NCI-H774 (cell line): ENCODE results near the gene SUN5.

ENCODE experiments used
- DNase-seq: peaks from one replicate; lab custom pipeline; 2025; lab: John Stamatoyannopoulos, UW

Gene SUN5

GRCh38 chr20:33026779-33027759 lies 22.8 kb upstream of the SUN5 start:
- DNase-seq = no peak

DNA sequence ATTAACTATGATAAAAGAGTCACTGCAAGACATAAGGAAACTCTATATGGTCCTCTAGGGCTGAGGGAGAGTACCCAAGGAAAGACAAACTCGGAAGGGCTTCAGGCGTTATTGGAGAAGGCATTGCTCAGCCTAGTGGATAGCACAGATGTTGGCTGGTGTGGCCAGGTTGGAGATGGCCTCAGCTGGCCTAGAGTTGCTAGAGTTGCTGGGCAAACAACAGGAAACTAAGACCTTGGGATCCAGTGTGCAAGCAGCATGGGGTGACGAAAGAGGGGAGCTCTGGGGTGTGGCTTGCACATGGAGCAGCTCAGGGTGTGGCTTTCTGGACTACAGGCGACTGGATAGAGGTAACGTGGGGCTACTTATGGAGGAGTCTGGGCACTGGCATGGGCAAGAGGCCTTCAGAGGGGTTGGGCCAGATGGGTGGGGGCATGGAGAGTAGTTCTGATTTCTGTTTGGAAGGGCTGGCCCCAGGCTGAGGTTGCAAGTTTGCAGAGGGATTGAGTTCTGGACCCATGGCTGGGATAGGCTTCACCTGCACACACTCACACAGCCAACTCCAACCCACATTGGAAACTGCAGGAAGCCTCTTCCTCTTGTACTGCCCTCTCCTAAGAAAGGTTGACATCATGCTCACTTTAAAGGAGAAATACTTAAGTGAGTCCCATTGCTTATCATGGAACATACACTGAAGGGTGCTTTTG lies 22.0 kb upstream of the SUN5 start:
- no peak for DNase-seq

DNA sequence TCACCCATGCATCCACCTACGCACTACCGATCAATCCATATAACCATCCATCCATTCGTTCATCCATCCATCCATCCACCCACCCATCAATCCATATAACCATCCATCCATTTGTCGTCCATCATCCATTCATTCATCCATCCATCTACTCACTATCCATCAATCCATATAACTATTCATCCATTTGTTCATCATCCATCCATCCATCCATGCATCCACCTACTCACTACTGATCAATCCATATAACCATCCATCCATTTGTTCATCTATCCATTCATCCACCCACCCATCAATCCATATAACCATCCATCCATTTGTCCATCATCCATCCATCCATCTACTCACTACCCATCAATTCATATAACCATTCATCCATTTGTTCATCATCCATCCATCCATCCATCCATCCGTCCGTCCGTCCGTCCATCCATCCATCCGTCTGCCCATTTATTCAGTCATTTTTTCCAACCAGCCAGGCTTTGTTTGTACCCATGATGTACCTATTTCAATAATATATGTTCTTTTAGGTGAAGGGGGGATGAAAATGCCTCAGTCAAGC lies 21.2 kb upstream of the SUN5 start:
- DNase-seq = no peak

- DNase-seq = no peak
Observed at GRCh38 chr20:33024609-33025317, 20.5 kb upstream of the SUN5 start.

- DNase-seq = no peak
Observed at GRCh38 chr20:33024243-33024560, 20.0 kb upstream of the SUN5 start.

DNA sequence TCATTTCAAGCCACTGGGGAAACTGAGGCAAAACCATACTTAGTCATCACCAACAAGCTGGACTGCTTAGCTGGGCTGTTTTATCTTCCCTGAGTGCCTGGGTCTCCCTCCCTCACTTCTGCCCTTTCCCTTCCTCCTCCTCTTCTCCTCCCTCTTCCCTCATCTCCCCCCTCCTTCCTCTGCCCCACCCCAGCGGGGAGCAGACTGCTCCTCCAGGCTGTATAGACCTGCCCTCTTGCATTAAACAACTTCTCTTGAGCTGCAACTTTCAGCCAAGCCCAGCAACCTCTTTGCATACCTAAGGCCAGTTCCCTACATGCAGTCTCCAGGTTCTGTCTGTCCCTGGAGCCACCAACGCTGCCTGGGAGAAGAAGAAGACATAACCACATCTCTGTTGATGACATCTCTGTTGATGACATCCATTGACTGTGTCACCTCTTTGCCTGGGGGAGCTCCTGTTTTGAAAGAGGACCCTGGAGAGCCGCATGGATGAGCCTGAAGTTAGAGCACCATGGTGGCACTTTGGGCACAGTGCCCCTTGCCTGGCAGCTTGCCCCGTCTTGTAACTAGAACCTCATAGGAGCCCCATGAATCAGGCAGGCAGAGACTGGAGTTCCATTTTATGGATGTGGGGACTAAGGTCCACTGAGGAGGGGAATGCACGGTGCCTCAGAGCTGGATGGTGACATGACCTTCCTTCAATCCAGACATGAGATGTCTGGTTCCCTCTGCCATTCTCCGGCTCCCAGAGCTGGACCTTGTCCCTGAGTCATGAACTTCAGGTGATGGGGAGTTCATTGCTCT lies 19.4 kb upstream of the SUN5 start:
- no peak for DNase-seq

DNA sequence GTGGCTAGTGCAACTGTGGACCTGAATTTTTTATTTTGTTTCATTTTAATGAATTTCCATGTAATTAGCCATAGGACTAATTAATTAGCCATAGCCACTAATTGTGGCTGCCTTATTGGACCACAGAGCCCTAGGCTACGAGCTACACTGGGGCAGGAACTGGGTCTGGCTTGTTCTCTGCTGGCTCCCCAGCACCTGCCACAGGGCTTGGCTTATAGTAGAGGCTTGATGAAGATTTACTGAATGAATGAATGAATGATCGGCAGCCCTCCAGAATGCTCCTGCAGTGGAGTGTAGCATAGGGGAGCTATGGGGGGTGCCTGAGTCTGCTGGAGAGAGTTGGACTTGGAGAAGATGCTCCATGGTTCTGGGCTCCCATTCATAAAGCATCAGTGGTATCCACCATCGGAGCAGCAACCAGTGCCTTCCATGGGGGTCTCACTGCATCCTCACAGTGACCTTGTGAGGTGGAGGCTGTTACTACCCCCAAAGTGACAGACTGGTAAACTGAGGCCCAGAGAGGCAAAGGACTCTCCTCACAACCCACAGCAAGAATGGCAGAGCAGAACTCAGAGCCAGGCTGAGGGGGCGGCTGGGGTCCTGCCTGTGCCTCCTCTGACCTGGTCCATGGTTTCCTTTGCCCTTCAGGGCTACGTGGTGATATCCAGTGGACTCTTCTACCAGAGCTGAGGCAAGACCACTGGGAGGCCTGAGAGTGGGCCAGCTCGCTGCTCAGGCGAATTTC lies 18.6 kb upstream of the SUN5 start:
- no peak for DNase-seq

DNA sequence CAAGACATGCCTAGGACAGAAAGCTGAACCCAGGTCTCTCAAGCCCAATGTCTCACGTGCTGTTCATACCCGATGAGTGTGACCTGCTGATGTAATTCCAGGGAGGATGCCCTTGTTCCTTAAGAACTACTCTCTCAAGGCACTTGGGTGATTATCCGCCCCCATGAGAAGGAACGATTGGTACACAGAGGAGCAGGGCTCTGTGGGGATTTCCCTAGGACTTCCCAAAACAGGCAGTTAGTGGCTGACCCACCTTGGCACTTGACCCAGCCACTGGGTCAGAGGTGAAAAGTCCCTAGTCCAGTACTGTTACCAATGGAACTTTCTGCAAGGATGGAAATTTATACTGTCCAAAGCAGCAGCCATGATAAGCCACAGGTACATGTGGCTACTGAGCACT lies 18.1 kb upstream of the SUN5 start:
- no peak for DNase-seq

GRCh38 chr20:33021879-33022278 lies 17.6 kb upstream of the SUN5 start:
- no peak for DNase-seq

DNA sequence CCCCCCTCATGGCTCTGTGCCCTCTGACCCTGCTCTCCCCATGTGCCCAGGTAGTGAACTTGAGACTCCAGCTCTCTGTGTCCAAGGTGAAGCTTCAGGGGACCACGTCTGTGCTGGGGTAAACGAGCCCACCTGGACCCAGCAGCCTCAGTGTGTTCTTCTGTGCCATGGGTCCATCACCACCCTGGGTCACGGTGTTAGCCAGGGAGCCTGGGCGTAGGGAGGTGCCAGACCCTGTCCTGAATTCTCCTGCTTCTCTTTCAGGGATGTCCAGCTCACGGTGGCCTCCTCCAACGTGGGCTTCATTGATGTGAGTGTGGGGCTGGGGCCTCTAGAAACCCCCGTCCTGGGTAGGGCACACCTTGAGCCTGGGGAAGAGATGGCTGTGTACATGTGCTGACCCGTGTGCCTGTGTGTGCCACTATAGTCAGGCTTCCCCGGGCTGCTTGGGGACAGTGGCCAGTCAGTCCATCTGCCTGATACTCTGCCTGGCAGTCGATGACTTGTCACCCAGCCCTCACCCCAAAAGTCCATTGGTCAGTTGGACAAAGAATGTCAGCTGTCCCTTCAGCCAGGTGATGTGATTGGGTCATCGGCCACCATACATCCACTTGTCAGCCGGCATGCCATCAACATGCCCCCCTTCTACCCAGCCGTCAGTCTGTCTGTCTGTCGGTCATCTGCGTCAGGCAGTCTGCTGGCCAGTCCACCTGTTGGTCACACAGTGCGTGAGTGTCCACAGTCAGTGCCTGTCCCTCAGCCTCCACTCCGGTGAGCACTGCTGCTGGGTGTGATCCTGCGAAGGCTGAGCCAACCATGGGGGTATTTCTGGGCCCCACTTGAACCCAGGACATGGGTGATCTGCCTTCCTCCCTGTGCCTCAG lies 16.3 kb upstream of the SUN5 start:
- DNase-seq = no peak

- DNase-seq = no peak
Observed at GRCh38 chr20:33019465-33020277, 15.4 kb upstream of the SUN5 start.

DNA sequence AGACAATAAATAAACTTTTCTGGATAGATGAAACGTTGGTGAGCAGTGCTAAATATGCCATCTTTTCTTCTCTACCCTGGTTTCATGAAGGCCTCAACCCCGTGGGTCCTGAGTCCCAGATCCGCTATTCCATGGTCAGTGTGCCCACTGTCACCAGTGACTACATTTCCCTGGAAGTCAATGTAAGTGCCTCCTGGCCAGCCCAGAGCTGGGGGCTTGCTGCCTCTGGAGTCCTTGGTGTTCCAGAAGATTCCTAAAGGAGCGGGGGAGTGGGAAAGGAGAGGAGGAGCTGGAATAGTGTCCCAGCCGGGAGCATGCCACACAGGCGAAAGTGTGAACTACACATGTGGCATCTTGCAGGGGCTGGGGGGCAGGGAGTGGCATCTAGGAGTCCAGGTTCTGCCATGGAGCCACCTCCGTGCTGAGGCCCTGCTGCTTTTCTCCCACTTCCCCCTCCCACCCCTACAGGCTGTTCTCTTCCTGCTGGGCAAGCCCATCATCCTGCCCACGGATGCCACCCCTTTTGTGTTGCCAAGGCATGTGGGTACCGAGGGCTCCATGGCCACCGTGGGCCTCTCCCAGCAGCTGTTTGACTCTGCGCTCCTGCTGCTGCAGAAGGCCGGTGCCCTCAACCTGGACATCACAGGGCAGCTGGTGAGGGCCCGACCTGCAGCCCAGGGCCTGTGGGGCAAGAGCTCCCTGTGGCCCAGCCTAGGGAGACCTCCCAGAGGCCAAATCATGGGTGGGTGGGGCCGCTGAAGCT lies 14.1 kb upstream of the SUN5 start:
- no peak for DNase-seq

GRCh38 chr20:33017542-33017941 lies 13.3 kb upstream of the SUN5 start:
- DNase-seq = no peak

DNA sequence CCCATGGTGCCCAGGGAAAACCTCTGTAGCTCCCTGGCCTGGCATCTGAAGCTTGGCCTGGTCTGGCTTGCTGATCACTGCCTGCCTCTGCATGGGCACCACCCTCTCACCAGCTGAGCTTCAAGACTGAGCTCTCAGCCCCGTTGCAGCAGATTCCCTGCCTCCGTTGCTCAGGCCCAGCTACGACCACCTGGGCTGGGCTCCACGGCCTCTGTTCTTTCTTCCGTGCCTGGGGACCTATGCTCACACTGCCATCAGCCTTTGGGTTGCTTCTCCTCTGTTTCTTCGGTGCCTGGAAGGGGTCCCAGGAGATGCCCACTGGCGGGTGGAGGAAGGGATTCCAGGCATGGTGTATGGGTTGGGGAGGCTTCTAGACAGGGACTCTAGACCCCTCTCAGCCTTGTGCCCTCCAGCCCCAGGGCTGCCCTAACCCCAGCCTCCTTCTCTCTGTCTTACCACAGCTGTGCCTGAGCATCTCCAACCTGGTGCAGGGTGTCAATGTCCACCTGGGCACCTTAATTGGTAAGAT lies 12.4 kb upstream of the SUN5 start:
- no peak for DNase-seq

- DNase-seq = no peak
Observed at GRCh38 chr20:33015700-33016580, 11.7 kb upstream of the SUN5 start.

DNA sequence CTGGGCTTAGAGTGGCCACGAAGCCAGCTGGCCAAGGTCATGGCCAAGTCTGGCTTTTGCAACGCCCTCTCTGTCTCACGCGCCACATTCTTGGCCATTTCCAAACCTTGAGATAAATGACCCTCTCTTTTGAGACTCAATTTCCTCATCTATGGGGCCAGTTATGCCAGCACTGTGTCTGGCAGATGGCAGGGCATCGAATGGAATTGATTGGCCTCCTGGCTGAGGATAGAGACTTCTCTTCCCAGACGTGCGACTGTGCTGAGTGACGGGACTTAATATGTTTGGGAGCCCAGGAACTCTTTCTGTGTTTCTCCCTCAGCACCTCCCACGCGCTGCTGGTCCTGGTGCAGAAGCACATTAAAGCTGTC lies 10.9 kb upstream of the SUN5 start:
- DNase-seq = no peak
